H1 (cell line): ENCODE measurements around the gene EHD2. TPM values are rescaled to one million over a fixed set of nuclear protein-coding genes. Genes with fewer than 3 reads are reported as not detected.
A peak's percentile ranks its signal among the peaks of the same experiment; 100 is the strongest.

Experiments
- CTCF ChIA-PET: fragments of 300-600 bp; sonication (Branson Sonifier 250); formaldehyde crosslinking; loops from one replicate; lab custom pipeline; 2021; ENCODE audit not compliant: partially characterized antibody; lab: Charles Lee
- POLR2A ChIA-PET: fragments of 300-600 bp; sonication (Branson Sonifier 250); formaldehyde crosslinking; loops from one replicate; lab custom pipeline; 2021; ENCODE audit warnings: inconsistent platforms; ENCODE audit not compliant: partially characterized antibody; lab: Charles Lee
- DNase-seq, 2 experiments: peaks; one replicate each; pipeline versions ENCODE4 v3.0.0 to v3.0.0-alpha.2; 2010 to 2022; ENCODE audit warnings: low spot score in 2 of 2, low read depth in 1 of 2, mixed read lengths in 1 of 2
- FAIRE-seq: peaks from 2 replicates; lab custom pipeline; 2011; peaks lifted over from hg19 to GRCh38; lab: Jason Lieb, UNC
- H2AFZ ChIP-seq: 2 replicates; pipeline ENCODE4 v1.8.1; 2012; ENCODE audit warnings: low read length, inconsistent platforms
- H2AK5ac ChIP-seq: 2 replicates; pipeline ENCODE4 v1.6.1; 2013; ENCODE audit warnings: low read depth, low read length
- H2BK120ac ChIP-seq: replicated peaks from 2 replicates; pipeline ENCODE3; 2013; ENCODE audit warnings: low read depth, low read length, inconsistent platforms
- H2BK12ac ChIP-seq: 2 replicates; pipeline ENCODE4 v1.6.1; 2013; ENCODE audit warnings: low read depth, low read length
- H2BK15ac ChIP-seq: 2 replicates; pipeline ENCODE4 v1.6.1; 2013; ENCODE audit warnings: low read length
- H2BK20ac ChIP-seq: 2 replicates; pipeline ENCODE4 v1.6.1; 2013; ENCODE audit warnings: low read length
- H2BK5ac ChIP-seq: 2 replicates; pipeline ENCODE4 v1.6.1; 2013; ENCODE audit warnings: low read depth, low read length
- H3K14ac ChIP-seq: 2 replicates; pipeline ENCODE4 v1.6.1; 2013; ENCODE audit warnings: inconsistent platforms; ENCODE audit not compliant: insufficient read length
- H3K18ac ChIP-seq: 2 replicates; pipeline ENCODE4 v1.6.1; 2013; ENCODE audit warnings: low read length; ENCODE audit errors: extremely low read depth
- H3K23ac ChIP-seq: 2 replicates; pipeline ENCODE4 v1.6.1; 2013; ENCODE audit warnings: inconsistent platforms; ENCODE audit not compliant: insufficient read length
- H3K23me2 ChIP-seq: 2 replicates; pipeline ENCODE4 v1.6.1; 2013; ENCODE audit warnings: low read depth, low read length
- H3K27ac ChIP-seq: 2 replicates; pipeline ENCODE4 v1.6.1; 2011; ENCODE audit warnings: low read depth, low read length, inconsistent platforms
- H3K27me3 ChIP-seq, 4 experiments: replicated peaks in 1 of 4; 1 replicate in 1 of 4; 2 replicates in 3 of 4; pipeline versions ENCODE4 v1.6.1 to v1.8.1; 2011 to 2013; ENCODE audit warnings: low read length in 3 of 4, mild to moderate bottlenecking in 3 of 4, inconsistent platforms in 2 of 4, mixed read lengths in 2 of 4, moderate library complexity in 1 of 4; ENCODE audit not compliant: control insufficient read depth in 3 of 4, insufficient read depth in 3 of 4; ENCODE audit errors: extremely low read depth in 1 of 4
- H3K36me3 ChIP-seq, 4 experiments: 2 replicates each; pipeline versions ENCODE4 v1.6.1 to v1.8.1; 2011 to 2013; ENCODE audit warnings: mild to moderate bottlenecking in 4 of 4, low read length in 3 of 4, moderate library complexity in 2 of 4, control low read depth in 1 of 4, inconsistent platforms in 1 of 4; ENCODE audit not compliant: insufficient read depth in 4 of 4, control insufficient read depth in 2 of 4
- H3K4ac ChIP-seq: replicated peaks from 2 replicates; pipeline ENCODE3; 2013; ENCODE audit warnings: low read length, low read depth, mixed read lengths, inconsistent platforms; ENCODE audit not compliant: insufficient read length
- H3K4me1 ChIP-seq, 4 experiments: replicated peaks in 1 of 4; 1 replicate in 1 of 4; 2 replicates in 3 of 4; pipeline versions ENCODE4 v1.6.1 to v1.8.1; 2011 to 2013; ENCODE audit warnings: low read length in 3 of 4, inconsistent platforms in 2 of 4, mixed read lengths in 1 of 4; ENCODE audit not compliant: insufficient read depth in 4 of 4, control insufficient read depth in 3 of 4
- H3K4me2 ChIP-seq, 2 experiments: 2 replicates each; pipeline versions ENCODE4 v1.6.1 to v1.8.1; 2011 to 2013; ENCODE audit warnings: low read depth in 2 of 2, low read length in 2 of 2, control low read depth in 1 of 2, inconsistent platforms in 1 of 2, mild to moderate bottlenecking in 1 of 2; ENCODE audit not compliant: insufficient read depth in 1 of 2
- H3K4me3 ChIP-seq, 4 experiments: fragments of 200-600, 300-600 bp in 1 of 4; sonication (generic), shearing (Covaris generic), sonication (Bioruptor Twin) in 1 of 4; 2 replicates each; pipeline versions ENCODE4 v1.5.1 to v1.8.1; 2011 to 2016; ENCODE audit warnings: low read length in 4 of 4, low read depth in 3 of 4, control low read depth in 2 of 4, inconsistent platforms in 2 of 4, mild to moderate bottlenecking in 2 of 4, mixed read lengths in 1 of 4, moderate library complexity in 1 of 4; ENCODE audit not compliant: insufficient read depth in 2 of 4; ENCODE audit errors: extremely low read depth in 1 of 4
- H3K56ac ChIP-seq: replicated peaks from 2 replicates; pipeline ENCODE3; 2013; ENCODE audit warnings: low read depth, mild to moderate bottlenecking, mixed read lengths, low read length, inconsistent platforms; ENCODE audit not compliant: insufficient read length
- H3K79me1 ChIP-seq: 2 replicates; pipeline ENCODE4 v1.6.1; 2013; ENCODE audit warnings: low read depth, low read length, control low read depth
- H3K79me2 ChIP-seq, 2 experiments: 2 replicates each; pipeline versions ENCODE4 v1.6.1 to v1.8.1; 2012 to 2013; ENCODE audit warnings: low read length in 2 of 2, mild to moderate bottlenecking in 2 of 2, inconsistent platforms in 1 of 2; ENCODE audit not compliant: insufficient read depth in 2 of 2, control insufficient read depth in 1 of 2
- H3K9ac ChIP-seq, 4 experiments: replicated peaks in 1 of 4; 1 replicate in 1 of 4; 2 replicates in 3 of 4; pipeline versions ENCODE4 v1.6.1 to v1.8.1; 2011 to 2013; ENCODE audit warnings: low read depth in 3 of 4, low read length in 3 of 4, control low read depth in 2 of 4, mild to moderate bottlenecking in 2 of 4, moderate library complexity in 2 of 4, inconsistent platforms in 1 of 4; ENCODE audit errors: extremely low read depth in 1 of 4
- H3K9me3 ChIP-seq, 2 experiments: 2 replicates each; pipeline versions ENCODE4 v1.6.1 to v1.8.1; 2012 to 2013; ENCODE audit warnings: mild to moderate bottlenecking in 2 of 2, moderate library complexity in 2 of 2, control low read depth in 1 of 2, inconsistent platforms in 1 of 2, low read depth in 1 of 2, low read length in 1 of 2, mixed read lengths in 1 of 2; ENCODE audit not compliant: insufficient read depth in 2 of 2
- H4K20me1 ChIP-seq, 2 experiments: replicated peaks in 1 of 2; 2 replicates each; pipeline versions ENCODE3 to v1.8.1; 2011 to 2013; ENCODE audit warnings: inconsistent platforms in 2 of 2, low read length in 2 of 2, mild to moderate bottlenecking in 1 of 2; ENCODE audit not compliant: insufficient read depth in 2 of 2, control insufficient read depth in 1 of 2
- H4K5ac ChIP-seq: 2 replicates; pipeline ENCODE4 v1.6.1; 2013; ENCODE audit warnings: low read length, low read depth, mixed read lengths, inconsistent platforms; ENCODE audit not compliant: insufficient read length
- H4K8ac ChIP-seq: 2 replicates; pipeline ENCODE4 v1.8.0; 2013; ENCODE audit warnings: mild to moderate bottlenecking, moderate library complexity, low read length, inconsistent platforms; ENCODE audit not compliant: insufficient read depth; ENCODE audit errors: extremely low read depth
- H4K91ac ChIP-seq: replicated peaks from 2 replicates; pipeline ENCODE3; 2013; ENCODE audit warnings: low read length, mixed read lengths, inconsistent platforms; ENCODE audit not compliant: insufficient read length
- ASH2L ChIP-seq: fragments of 200-600, 300-600 bp; sonication (generic); IDR thresholded peaks from one replicate; pipeline ENCODE4 v1.7.1; 2017; ENCODE audit warnings: low read length
- KDM1A ChIP-seq: fragments of 200-600, 300-600 bp; sonication (generic); IDR thresholded peaks from 2 replicates; pipeline ENCODE4 v1.7.1; 2016; ENCODE audit warnings: mild to moderate bottlenecking, low read length, borderline replicate concordance
- WGBS, 2 experiments: shearing (Covaris generic) in 1 of 2; methylation state at CpG; one replicate each; pipeline versions ENCODE4 v1.1.6 to v1.1.7; 2013 to 2015; ENCODE audit warnings: low lambda C conversion rate in 2 of 2, mixed read lengths in 2 of 2, inconsistent platforms in 1 of 2, low coverage in 1 of 2, missing lambda C conversion rate in 1 of 2; ENCODE audit not compliant: insufficient replicate concordance in 2 of 2, insufficient coverage in 1 of 2, insufficient read length in 1 of 2; ENCODE audit errors: extremely low coverage in 1 of 2, missing lambda C conversion rate in 1 of 2; 5-methylcytosine and 5-hydroxymethylcytosine counted together
- polyA plus RNA-seq, 7 experiments: library from polyadenylated mRNA; depleted of rRNA in 3 of 7; stranded (reverse) in 5 of 7; unstranded in 2 of 7; fragments of >200 nt in 5 of 7; fragments of 200-250 nt in 2 of 7; gene quantifications; 1 replicate in 5 of 7; 2 replicates in 1 of 7; 4 replicates in 1 of 7; pipeline versions ENCODE4 v1.2.1 to v1.2.3, GENCODE V29; 2011 to 2013; ENCODE audit warnings: missing spikeins in 2 of 7, mixed read lengths in 2 of 7
- total RNA-seq: library from RNA; stranded (reverse); fragmentation: NEBNext Ultra II Directional; extraction: Animal tissue kit (Norgen Biotek cat#: 25700); gene quantifications from 2 replicates; pipeline ENCODE4 v1.2.1, GENCODE V29; 2021

The EHD2 gene
- total and polyA plus RNA-seq, 2 of the 8 experiments (the other 6 are each of a cell fraction or from before 2014, with no cell fraction given) = 4.5 to 14.3 TPM

GRCh38 chr19:47762615-47763308, 49.5 kb downstream of the EHD2 start:
- DNase-seq (no peak), FAIRE-seq (no peak)
- H2AFZ ChIP-seq = no peak overlapping the region
- H3K23ac ChIP-seq = no peak overlapping the region
- ChIA-PET POLR2A (interaction anchor here (0.8 to 11.0 kb wide), 8 partner anchors 9 to 28 kb away, joined by 3 to 204 read pairs (median 5); partner anchors contain the start of gene NOP53), CTCF (interaction anchor here (0.7 to 1.0 kb wide), 2 partner anchors 27 to 32 kb away, joined by 4 read pairs; no protein-coding TSS in a partner anchor)
- no peaks in the 10 kb centered on the region; the same call in 1 of the 2 replicates for H3K79me1 ChIP-seq
- H3K23me2 ChIP-seq = no peaks in the 10 kb centered on the region
- no peaks in the 10 kb centered on the region for H3K79me2 ChIP-seq
- H2BK20ac ChIP-seq = no peak overlapping the region
- H4K5ac ChIP-seq = no peak overlapping the region
- H2BK120ac ChIP-seq = no peak overlapping the region
- H2BK5ac ChIP-seq = no peak overlapping the region
- no peak overlapping the region for H2BK15ac ChIP-seq
- peak; percentile 59; the same call in 1 of the 2 replicates for TF ChIP-seq KDM1A
- no peak for TF ChIP-seq ASH2L
- no peak overlapping the region for H3K4ac ChIP-seq
- H3K9me3 ChIP-seq = no peaks in the 10 kb centered on the region
- no peak overlapping the region for H3K4me2 ChIP-seq
- H3K27me3 ChIP-seq = no peaks in the 10 kb centered on the region
- no peak overlapping the region for H3K18ac ChIP-seq
- H3K56ac ChIP-seq = no peak overlapping the region
- H4K20me1 ChIP-seq = peaks cover 0 to 2% of the 10 kb centered on the region in 2 experiments
- H3K4me1 ChIP-seq = peaks cover 0 to 6% (median 3%) of the 10 kb centered on the region in 4 experiments; a peak in 5 of 7 replicates
- H3K4me3 ChIP-seq = no peak overlapping the region
- no peak overlapping the region for H2BK12ac ChIP-seq
- H3K9ac ChIP-seq = peak overlapping the region in 1 of 4 experiments; percentile 5; a peak in 1 of 7 replicates
- WGBS, 2 experiments = 89% methylated on average over 18 of the region's 18 CpGs; no CpG with 5 or more reads in 1 of the 2 experiments
- peaks cover 0 to 17% (median 9%) of the 10 kb centered on the region in 4 experiments; a peak in 6 of 8 replicates for H3K36me3 ChIP-seq
- no peak overlapping the region for H4K91ac ChIP-seq
- H4K8ac ChIP-seq = no peak overlapping the region; the same call in 1 of the 2 replicates
- no peak overlapping the region for H3K14ac ChIP-seq
- H2AK5ac ChIP-seq = no peak overlapping the region
- H3K27ac ChIP-seq = no peak overlapping the region
